ENCODE data around the gene CYBA. TPM values are rescaled to one million over a fixed set of nuclear protein-coding genes. Genes with fewer than 3 reads are reported as not detected.

CYBA gene
- polyA plus RNA-seq, 3 donors = 1,168 to 2,376 (median 2,092) TPM

DNA sequence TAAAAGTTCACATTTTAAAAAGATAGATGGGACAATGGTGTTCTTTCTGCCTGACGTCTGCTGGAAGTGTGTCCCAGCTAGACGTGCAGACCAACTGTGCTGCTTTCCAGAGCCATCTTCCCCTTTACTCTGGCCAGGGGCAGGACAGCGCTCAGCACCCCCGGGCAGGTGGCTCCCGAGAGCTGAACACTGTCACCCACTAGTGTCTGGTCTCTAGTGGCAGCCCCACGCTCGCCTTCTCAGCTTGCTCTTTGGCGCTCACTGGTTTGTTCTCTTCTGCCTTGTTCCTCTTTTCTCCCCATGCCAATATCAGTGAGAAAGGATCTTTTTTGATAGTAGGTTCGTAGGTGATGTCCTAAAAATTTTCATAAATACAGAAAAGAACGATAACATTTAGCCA is 54.9 kb downstream of the CYBA start:
- Histone ChIP-seq H2AFZ (ENCODE audit: insufficient read depth, low read depth, low read length, poor library complexity, severe bottlenecking) (no peak overlapping the region), H4K20me1 (ENCODE audit: insufficient read depth, low read length) (peaks cover 16% of the 10 kb centered on the region), H3K9ac (ENCODE audit: insufficient read depth, low read length, poor library complexity, severe bottlenecking) (no peak overlapping the region), H3K27ac (ENCODE audit: low read depth in 1 of 2, low read length in 2 of 2) (no peak overlapping the region), H3K79me2 (ENCODE audit: insufficient read depth, low read length) (peaks cover 25% of the 10 kb centered on the region), H3K4me1 (ENCODE audit: control insufficient read depth in 1 of 2, insufficient read depth in 2 of 2, low read length in 2 of 2) (peaks cover 37 to 39% of the 10 kb centered on the region in 2 donors), H3K27me3 (ENCODE audit: control insufficient read depth in 2 of 2, insufficient read depth in 2 of 2, low read length in 2 of 2) (no peaks in the 10 kb centered on the region), H3K4me3 (replicated peaks in 1 of 3; ENCODE audit: low read depth in 2 of 3, low read length in 3 of 3) (no peak overlapping the region), H3K36me3 (replicated peaks in 1 of 2; ENCODE audit: control insufficient read depth in 1 of 2, insufficient read depth in 2 of 2, low read length in 2 of 2) (peaks cover 14 to 43% of the 10 kb centered on the region in 2 donors), H3K4me2 (replicated peaks; ENCODE audit: extremely low read depth, low read length, poor library complexity, severe bottlenecking) (no peak overlapping the region), H3K9me3 (replicated peaks in 1 of 2; ENCODE audit: control insufficient read depth in 1 of 2, insufficient read depth in 1 of 2, low read length in 2 of 2) (no peaks in the 10 kb centered on the region)
- H3K4me3 Mint-ChIP-seq = no peak overlapping the region
- H3K36me3 Mint-ChIP-seq = peaks cover 49 to 71% of the 10 kb centered on the region in 2 donors
- TF ChIP-seq, protein P1, sequence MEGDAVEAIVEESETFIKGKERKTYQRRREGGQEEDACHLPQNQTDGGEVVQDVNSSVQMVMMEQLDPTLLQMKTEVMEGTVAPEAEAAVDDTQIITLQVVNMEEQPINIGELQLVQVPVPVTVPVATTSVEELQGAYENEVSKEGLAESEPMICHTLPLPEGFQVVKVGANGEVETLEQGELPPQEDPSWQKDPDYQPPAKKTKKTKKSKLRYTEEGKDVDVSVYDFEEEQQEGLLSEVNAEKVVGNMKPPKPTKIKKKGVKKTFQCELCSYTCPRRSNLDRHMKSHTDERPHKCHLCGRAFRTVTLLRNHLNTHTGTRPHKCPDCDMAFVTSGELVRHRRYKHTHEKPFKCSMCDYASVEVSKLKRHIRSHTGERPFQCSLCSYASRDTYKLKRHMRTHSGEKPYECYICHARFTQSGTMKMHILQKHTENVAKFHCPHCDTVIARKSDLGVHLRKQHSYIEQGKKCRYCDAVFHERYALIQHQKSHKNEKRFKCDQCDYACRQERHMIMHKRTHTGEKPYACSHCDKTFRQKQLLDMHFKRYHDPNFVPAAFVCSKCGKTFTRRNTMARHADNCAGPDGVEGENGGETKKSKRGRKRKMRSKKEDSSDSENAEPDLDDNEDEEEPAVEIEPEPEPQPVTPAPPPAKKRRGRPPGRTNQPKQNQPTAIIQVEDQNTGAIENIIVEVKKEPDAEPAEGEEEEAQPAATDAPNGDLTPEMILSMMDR (IDR thresholded peaks at IDR 0.05) = no peak
- peak overlapping the region in 4 of 7 donors; percentile 6 to 76 (median 48) for H3K27ac Mint-ChIP-seq
- intact Hi-C loops (cut with micrococcal nuclease) = loop anchor here in 1 of 2 donors (10.0 kb wide), 1 partner anchor 89 kb away; the partner anchor contains the start of gene SNAI3
- peaks cover 41% of the 10 kb centered on the region for H3K4me1 Mint-ChIP-seq
- peaks cover 0 to 3% (median 0%) of the 10 kb centered on the region in 3 donors for H3K27me3 Mint-ChIP-seq (ENCODE audit: low read depth in 3 of 3)
- DNase-seq = no peak
- peaks cover 0 to 3% (median 0%) of the 10 kb centered on the region in 7 donors for H3K9me3 Mint-ChIP-seq
- WGBS (ENCODE audit: insufficient coverage) = 96% methylated on average over 4 of the region's 10 CpGs

- Histone ChIP-seq H3K9me3 (replicated peaks in 1 of 2; ENCODE audit: control insufficient read depth in 1 of 2, insufficient read depth in 1 of 2, low read length in 2 of 2) (no peaks in the 10 kb centered on the region), H3K9ac (ENCODE audit: insufficient read depth, low read length, poor library complexity, severe bottlenecking) (no peak overlapping the region), H3K36me3 (replicated peaks in 1 of 2; ENCODE audit: control insufficient read depth in 1 of 2, insufficient read depth in 2 of 2, low read length in 2 of 2) (peaks cover 16 to 42% of the 10 kb centered on the region in 2 donors), H3K27ac (ENCODE audit: low read depth in 1 of 2, low read length in 2 of 2) (no peak overlapping the region), H3K4me1 (ENCODE audit: control insufficient read depth in 1 of 2, insufficient read depth in 2 of 2, low read length in 2 of 2) (peaks cover 33% of the 10 kb centered on the region in 2 donors), H3K4me3 (replicated peaks in 1 of 3; ENCODE audit: low read depth in 2 of 3, low read length in 3 of 3) (no peak overlapping the region), H3K79me2 (ENCODE audit: insufficient read depth, low read length) (peaks cover 25% of the 10 kb centered on the region), H4K20me1 (ENCODE audit: insufficient read depth, low read length) (peaks cover 16% of the 10 kb centered on the region), H3K27me3 (ENCODE audit: control insufficient read depth in 2 of 2, insufficient read depth in 2 of 2, low read length in 2 of 2) (no peaks in the 10 kb centered on the region), H2AFZ (ENCODE audit: insufficient read depth, low read depth, low read length, poor library complexity, severe bottlenecking) (no peak overlapping the region), H3K4me2 (replicated peaks; ENCODE audit: extremely low read depth, low read length, poor library complexity, severe bottlenecking) (no peak overlapping the region)
- H3K27ac Mint-ChIP-seq = peak overlapping the region in 2 of 7 donors; percentile 2 to 73
- intact Hi-C loops (cut with micrococcal nuclease) = loop anchor here in 1 of 2 donors (10.0 kb wide), 1 partner anchor 90 kb away; the partner anchor contains the start of gene SNAI3
- no peak overlapping the region for H3K4me3 Mint-ChIP-seq
- 94% methylated on average over 5 of the region's 6 CpGs for WGBS (ENCODE audit: insufficient coverage)
- TF ChIP-seq, protein P1 (IDR thresholded peaks at IDR 0.05) = no peak
- DNase-seq = no peak
- H3K4me1 Mint-ChIP-seq = peaks cover 35% of the 10 kb centered on the region
- H3K27me3 Mint-ChIP-seq (ENCODE audit: low read depth in 3 of 3) = no peaks in the 10 kb centered on the region
- H3K36me3 Mint-ChIP-seq = peaks cover 47 to 71% of the 10 kb centered on the region in 2 donors
- H3K9me3 Mint-ChIP-seq = peaks cover 0 to 3% (median 0%) of the 10 kb centered on the region in 7 donors
These were observed 55.8 kb downstream of the CYBA start for GRCh38 chr16:88595101-88595500.

Measured in CD14-positive monocyte (primary cell).